GM18511 (cell line): ENCODE data around the gene TACC2.

Source experiments
- ATAC-seq: cut with Tn5 transposase; IDR thresholded peaks from one replicate; pipeline ENCODE4 v1.9.1; 2021; ENCODE audit warnings: mild to moderate bottlenecking, moderate library complexity; ENCODE audit not compliant: unreplicated experiment

The TACC2 gene

GRCh38 chr10:122163174-122164022, 174.4 kb downstream of the TACC2 start:
- no peak for ATAC-seq

GRCh38 chr10:122164023-122164601, 175.1 kb downstream of the TACC2 start:
- ATAC-seq, result no peak

GRCh38 chr10:122164815-122165483, 176.0 kb downstream of the TACC2 start:
- ATAC-seq, result no peak

GRCh38 chr10:122165484-122166276, 176.7 kb downstream of the TACC2 start:
- ATAC-seq, result no peak

GRCh38 chr10:122168101-122168500, 179.1 kb downstream of the TACC2 start:
- no peak for ATAC-seq

GRCh38 chr10:122168598-122169394, 179.8 kb downstream of the TACC2 start:
- no peak for ATAC-seq

GRCh38 chr10:122170802-122171201, 181.8 kb downstream of the TACC2 start:
- ATAC-seq, result no peak

GRCh38 chr10:122171302-122172075, 182.5 kb downstream of the TACC2 start:
- no peak for ATAC-seq

- ATAC-seq, result no peak
Observed at GRCh38 chr10:122172361-122173008, 183.5 kb downstream of the TACC2 start.

- no peak for ATAC-seq
Observed at GRCh38 chr10:122173337-122173736, 184.4 kb downstream of the TACC2 start.

- no peak for ATAC-seq
Observed at GRCh38 chr10:122173766-122174435, 184.9 kb downstream of the TACC2 start.

- ATAC-seq, result no peak
Observed at GRCh38 chr10:122176232-122177213, 187.6 kb downstream of the TACC2 start.

GRCh38 chr10:122178655-122179054, 189.7 kb downstream of the TACC2 start:
- no peak for ATAC-seq

GRCh38 chr10:122181041-122181732, 192.2 kb downstream of the TACC2 start:
- no peak for ATAC-seq

GRCh38 chr10:122181876-122182275, 192.9 kb downstream of the TACC2 start:
- no peak for ATAC-seq

- ATAC-seq, result no peak
Observed at GRCh38 chr10:122182308-122182707, 193.3 kb downstream of the TACC2 start.

- no peak for ATAC-seq
Observed at GRCh38 chr10:122184254-122184653, 195.3 kb downstream of the TACC2 start.
